Measurements from ENCODE around the gene GAL3ST1. TPM values are rescaled to one million over a fixed set of nuclear protein-coding genes. Genes with fewer than 3 reads are reported as not detected.

GAL3ST1 gene
- polyA plus RNA-seq, 1 of the 3 experiments (the other 2 are of a cell fraction) = not detected

- Histone ChIP-seq H3K27ac (ENCODE audit: low read depth in 2 of 2, low read length in 1 of 2) (no peak overlapping the region), H4K20me1 (ENCODE audit: insufficient read depth) (no peaks in the 10 kb centered on the region), H3F3A (replicated peaks; ENCODE audit: insufficient read depth) (no peaks in the 10 kb centered on the region), H3K9me3 (no peaks in the 10 kb centered on the region), H3K4me3 (ENCODE audit: low read depth in 2 of 2, low read length in 1 of 2) (no peak overlapping the region), H3K36me3 (replicated peaks in 1 of 2; ENCODE audit: control insufficient read depth in 1 of 2, insufficient read depth in 2 of 2, low read length in 1 of 2) (no peaks in the 10 kb centered on the region), H3K4me1 (ENCODE audit: control insufficient read depth in 1 of 2, insufficient read depth in 2 of 2, low read depth in 1 of 2, low read length in 1 of 2) (peaks cover 0 to 19% of the 10 kb centered on the region in 2 experiments; a peak in 1 of 4 replicates), H3K27me3 (ENCODE audit: insufficient read depth) (no peaks in the 10 kb centered on the region; the same call in 1 of the 2 replicates), H3K9ac (no peak overlapping the region), H3K4me2 (no peak overlapping the region), H3K79me2 (ENCODE audit: insufficient read depth) (no peaks in the 10 kb centered on the region), H2AFZ (ENCODE audit: low read depth) (no peak overlapping the region), H3K9me2 (no peaks in the 10 kb centered on the region)
- WGBS (ENCODE audit: low lambda C conversion rate) = 79% methylated on average over 7 of the region's 7 CpGs
- no peak for DNase-seq
- CTCF ChIA-PET = interaction anchor here (0.7 to 1.3 kb wide), 2 partner anchors 26 to 584 kb away, joined by 3 read pairs; no protein-coding TSS in a partner anchor
- no peak for TF ChIP-seq FOXJ3 (CRISPR knock-in tag; IDR thresholded peaks at IDR 0.05)
- no peak for TF ChIP-seq PBX3 (IDR thresholded peaks at IDR 0.05)
- TF ChIP-seq POLR2AphosphoS5 (IDR thresholded peaks at IDR 0.05; ENCODE audit: low read depth, low read length) = no peak
- TF ChIP-seq CTCF (IDR thresholded peaks at IDR 0.05) = no peak
- no peak for TF ChIP-seq IRF3 (IDR thresholded peaks at IDR 0.05; ENCODE audit: low read depth, low read length)
- no peak for TF ChIP-seq RXRA (IDR thresholded peaks at IDR 0.05; ENCODE audit: borderline replicate concordance, low read depth)
- no peak for TF ChIP-seq TCF12 (IDR thresholded peaks at IDR 0.05)
- TF ChIP-seq TAF1 (IDR thresholded peaks at IDR 0.05; ENCODE audit: borderline replicate concordance, low read depth, low read length) = no peak
- no peak for TF ChIP-seq SMC3 (IDR thresholded peaks at IDR 0.05; ENCODE audit: low read depth, low read length)
- TF ChIP-seq MXI1 (IDR thresholded peaks at IDR 0.05; ENCODE audit: low read depth, low read length) = no peak
- no peak for TF ChIP-seq RCOR1 (IDR thresholded peaks at IDR 0.05; ENCODE audit: low read length)
- TF ChIP-seq CHD2 (IDR thresholded peaks at IDR 0.05; ENCODE audit: low read length, partially characterized antibody) = no peak
- no peak for TF ChIP-seq USF2 (IDR thresholded peaks at IDR 0.05; ENCODE audit: borderline replicate concordance, low read depth, low read length)
- no peak for TF ChIP-seq ELF1 (IDR thresholded peaks at IDR 0.05)
- no peak for TF ChIP-seq RFX5 (IDR thresholded peaks at IDR 0.05; ENCODE audit: low read length)
- no peak for TF ChIP-seq MAX (IDR thresholded peaks at IDR 0.05; ENCODE audit: low read depth)
- no peak for TF ChIP-seq JUND (IDR thresholded peaks at IDR 0.05)
- no peak for TF ChIP-seq FOSL2 (IDR thresholded peaks at IDR 0.05; ENCODE audit: borderline replicate concordance, low read depth)
- TF ChIP-seq TEAD4 (IDR thresholded peaks at IDR 0.05; ENCODE audit: borderline replicate concordance, insufficient read depth) = no peak
- no peak for TF ChIP-seq RAD21 (IDR thresholded peaks at IDR 0.05; ENCODE audit: low read length)
- POLR2A ChIA-PET = interaction anchor here (1.1 kb wide), 1 partner anchor 9 kb away, joined by 3 read pairs; no protein-coding TSS in a partner anchor
Measured at GRCh38 chr22:30566125-30566524, 8.3 kb downstream of the GAL3ST1 start.
